ENCODE results near the gene LCN10.
"Not testable (repeated sequence)": the region's sequence is repeated elsewhere in the genome, so short reads cannot be mapped to it uniquely, and the experiment has no call there.

The LCN10 gene

DNA sequence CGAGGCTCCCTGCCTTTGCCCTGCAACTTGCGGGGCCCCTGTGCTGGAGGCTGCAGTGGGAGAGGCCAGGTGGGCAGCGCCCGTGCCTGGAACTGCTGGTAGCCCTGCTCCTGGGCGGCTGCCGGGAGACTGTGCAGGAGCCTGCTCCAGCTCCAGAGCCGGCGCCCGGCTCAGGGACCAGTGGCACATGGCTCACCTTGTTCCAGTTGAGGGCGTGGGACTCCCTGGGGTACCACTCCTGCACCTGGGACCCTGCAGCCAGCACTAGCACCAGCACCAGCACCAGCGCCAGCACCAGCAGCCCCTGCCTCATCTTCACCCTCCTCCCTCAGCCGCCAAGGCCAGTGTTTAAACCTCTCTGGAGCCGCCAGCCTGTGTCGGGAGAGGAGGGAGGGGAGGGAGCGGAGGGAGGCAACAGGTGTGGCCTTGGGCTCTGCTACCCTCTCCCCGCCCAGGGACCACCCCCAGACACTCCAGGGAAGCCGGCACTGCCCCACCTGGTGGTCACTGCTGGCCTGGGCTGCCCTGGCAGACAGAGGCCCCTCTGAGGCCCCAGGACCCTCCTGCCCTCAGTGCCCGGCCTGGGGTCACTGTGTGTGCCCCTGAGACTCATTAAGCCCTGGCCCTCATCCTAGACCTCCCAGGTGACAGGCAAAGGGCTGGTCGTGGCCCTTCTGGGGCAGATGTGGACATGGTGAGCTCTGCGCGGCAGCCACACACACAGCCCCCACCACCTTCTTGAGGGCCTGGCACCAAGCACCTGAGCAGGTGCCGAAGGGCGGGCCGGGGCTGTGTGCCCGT, at the start of gene LCN10:
TSS of gene LCN10 (minus strand) at position 350 of the 801 bp plus-strand sequence. CDS start at position 313, 37 bp downstream.
- H3K4me3 ChIP-seq (ENCODE audit: low read depth, low read length) = no peak within 1 kb of the TSS

DNA sequence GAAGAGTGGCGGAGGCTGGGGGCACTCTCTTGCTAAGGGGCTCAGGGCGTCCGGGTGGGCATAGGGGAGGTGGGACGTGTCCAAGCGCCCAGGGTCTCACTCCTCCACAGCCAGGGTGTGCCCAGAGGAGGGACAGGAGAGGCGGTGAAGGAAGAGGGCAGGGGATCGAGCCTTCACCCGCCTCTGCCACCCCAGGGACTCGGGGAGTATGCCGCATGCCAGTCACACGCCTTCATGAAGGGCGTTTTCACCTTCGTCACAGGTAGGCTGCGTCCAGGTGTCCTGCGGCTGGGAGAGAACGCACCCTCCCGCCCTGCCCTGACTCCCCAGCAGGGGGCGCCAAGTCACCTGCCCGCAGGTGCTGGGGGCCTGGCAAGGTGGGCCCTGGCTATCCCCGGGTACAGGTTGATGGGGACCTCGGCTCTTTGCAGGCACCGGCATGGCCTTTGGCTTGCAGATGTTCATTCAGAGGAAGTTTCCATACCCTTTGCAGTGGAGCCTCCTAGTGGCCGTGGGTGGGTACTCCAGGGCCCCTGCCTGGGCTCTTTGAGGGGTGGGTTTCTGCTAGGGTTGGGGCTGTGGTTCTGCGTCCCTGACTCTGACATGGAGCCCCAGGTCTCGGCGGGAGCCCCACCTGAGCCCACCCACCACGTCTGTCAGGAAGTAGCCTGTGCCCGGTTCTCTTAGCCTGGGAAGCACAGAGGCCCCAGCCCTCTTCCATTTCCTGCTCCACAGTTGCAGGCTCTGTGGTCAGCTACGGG, 49.0 kb upstream of the LCN10 start:
- H3K4me3 ChIP-seq (ENCODE audit: low read depth, low read length) = peak overlapping the region; percentile 69

DNA sequence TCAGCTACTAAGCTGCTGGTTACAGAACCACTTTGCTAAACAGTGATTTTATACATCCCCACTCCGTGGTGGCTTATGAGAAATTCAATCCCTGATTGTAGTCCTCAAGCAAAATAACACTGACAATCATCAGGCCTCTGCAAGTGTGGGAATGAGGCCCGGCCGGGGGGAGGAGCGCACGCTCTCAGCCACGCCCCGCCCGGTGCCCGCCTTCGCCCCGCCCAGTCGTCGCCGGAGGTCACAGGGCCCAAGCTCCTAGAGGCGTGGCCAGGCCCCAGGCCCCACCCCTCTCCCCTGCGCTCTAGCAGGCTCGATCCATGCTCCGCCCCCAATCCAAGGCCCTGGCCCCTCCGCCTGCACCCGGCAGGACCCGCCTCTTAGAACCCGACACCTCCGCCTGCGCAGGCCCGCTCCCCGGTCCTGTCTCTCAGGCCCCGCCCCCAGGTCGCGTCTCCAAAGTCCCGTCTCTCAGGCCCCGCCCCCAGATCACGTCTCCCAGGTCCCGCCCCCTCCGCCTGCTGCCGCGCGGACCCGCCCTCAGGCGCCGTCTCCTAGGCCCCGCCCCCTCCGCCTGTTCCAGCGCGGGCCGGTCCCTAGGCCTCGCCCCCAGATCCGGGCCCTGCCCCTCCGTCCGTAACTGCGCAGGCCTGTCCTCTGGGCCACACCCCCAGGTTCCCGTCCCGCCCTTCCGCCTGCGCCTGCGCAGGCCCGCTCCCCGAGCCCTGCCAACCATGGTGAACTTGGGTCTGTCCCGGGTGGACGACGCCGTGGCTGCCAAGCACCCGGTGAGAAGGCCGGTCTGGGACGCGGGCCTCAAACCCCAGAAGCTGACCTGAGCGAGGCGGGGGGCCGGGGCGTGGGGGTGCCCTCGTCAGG, 48.1 kb upstream of the LCN10 start, which contains the start of gene TMEM141:
TSS of gene TMEM141 (plus strand) at position 705 of the 876 bp plus-strand sequence. CDS start at position 732, 27 bp downstream.
- H3K4me3 ChIP-seq (ENCODE audit: low read depth, low read length) = peak within 1 kb of the TSS; percentile 69

DNA sequence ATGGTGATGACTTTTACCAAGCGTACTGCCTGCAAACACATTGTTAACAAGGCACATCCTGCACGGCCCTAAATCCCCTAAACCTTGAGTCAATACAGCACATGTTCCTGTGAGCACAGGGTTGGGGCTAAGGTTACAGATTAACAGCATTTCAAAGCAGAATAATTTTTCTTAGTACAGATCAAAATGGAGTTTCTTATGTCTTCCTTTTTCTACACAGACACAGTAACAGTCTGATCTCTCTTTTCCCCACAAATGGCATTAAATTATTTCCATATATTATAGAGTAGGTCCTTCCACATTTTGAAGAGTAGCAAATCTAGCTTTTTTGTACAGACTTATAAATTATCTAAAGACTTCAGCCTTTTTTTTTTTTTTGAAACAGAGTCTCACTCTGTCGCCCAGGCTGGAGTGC, 46.8 kb upstream of the LCN10 start:
- H3K4me3 ChIP-seq (ENCODE audit: low read depth, low read length) = no peak overlapping the region

DNA sequence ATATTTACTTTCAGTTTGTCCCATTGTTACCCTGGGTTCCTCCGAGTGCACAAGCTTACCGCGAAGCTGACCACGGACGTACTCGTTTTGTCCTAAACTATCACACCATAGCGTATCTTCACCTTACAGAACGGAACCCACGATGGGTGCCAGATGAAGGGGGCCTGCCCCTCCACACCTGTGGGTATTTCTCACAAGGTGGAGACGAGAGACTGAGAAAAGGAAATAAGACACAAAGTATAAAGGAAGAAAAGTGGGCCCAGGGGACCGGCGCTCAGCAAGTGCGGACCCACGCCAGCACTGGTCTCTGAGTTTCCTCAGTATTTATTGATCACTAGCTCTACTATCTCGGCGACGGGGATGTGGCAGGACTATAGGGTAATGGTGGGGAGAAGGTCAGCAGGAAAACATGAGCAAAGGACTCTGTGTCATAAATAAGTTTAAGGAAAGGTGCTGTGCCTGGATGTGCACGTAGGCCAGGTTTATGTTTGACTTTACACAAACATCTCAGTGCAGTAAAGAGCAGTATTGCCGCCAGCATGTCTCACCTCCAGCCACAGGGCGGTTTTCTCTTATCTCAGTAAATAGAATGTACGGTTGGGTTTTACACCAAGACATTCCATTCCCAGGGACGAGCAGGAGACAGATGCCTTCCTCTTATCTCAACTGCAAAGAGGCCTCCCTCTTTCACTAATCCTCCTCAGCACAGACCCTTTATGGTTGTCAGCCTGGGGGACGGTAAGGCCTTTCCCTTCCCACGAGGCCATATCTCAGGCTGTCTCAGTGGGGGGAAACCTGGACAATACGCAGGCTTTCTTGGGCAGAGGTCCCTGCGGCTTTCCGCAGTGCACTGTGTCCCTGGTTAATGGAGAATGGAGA, 46.1 kb upstream of the LCN10 start:
- not testable (repeated sequence) for H3K4me3 ChIP-seq (ENCODE audit: low read depth, low read length)

DNA sequence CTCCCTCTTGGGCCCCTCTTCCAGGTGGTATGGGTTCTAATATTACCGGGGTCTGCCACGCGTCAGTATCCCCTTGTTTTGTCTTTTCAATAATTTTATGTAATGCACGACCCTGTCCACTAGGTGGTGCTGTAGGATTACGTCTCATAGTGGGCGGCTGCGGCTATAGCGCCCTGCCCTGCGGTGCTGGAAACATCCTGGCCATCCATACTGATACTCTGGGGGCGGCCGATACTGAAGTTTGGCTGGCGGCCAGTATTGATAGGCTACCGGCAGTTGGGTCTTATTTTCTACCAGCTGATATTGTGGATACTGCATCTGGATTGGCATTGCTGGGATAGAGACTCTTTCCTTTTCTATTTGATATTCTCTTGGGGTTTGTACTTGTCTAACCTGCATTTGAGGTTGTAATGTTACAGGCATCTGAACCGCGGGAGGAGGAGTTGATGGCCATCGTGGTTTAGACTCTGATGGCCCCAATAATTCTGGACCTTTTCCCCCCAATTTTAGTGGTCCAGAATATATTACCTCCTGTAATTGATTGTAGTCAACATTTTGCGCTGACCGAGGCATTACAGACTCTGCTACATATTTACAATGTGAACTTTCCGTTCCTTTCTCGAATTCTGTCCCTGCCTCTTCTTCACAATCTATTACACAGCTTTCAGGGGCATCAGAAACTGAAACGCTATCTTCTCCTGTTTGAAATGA, 45.1 kb upstream of the LCN10 start:
- no peak overlapping the region for H3K4me3 ChIP-seq (ENCODE audit: low read depth, low read length)

DNA sequence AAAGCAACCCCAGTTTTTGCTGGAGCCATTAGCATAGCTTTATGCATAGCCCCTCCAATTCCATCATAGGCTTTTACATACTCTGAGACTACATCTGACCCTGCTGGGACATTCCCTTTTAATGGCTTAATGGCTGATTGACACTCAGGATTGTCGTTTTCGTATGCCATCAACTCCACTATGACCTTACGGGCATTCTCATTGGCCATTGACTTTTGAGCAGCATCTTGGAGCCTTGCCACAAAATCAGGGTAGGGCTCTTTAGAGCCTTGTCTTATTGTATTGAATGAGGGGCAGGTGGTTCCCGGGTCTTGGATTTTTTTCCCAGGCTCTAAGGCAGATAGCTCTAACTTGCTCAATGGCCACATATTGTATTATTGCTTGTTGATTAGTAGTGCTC, 44.2 kb upstream of the LCN10 start:
- H3K4me3 ChIP-seq (ENCODE audit: low read depth, low read length) = not testable (repeated sequence)

DNA sequence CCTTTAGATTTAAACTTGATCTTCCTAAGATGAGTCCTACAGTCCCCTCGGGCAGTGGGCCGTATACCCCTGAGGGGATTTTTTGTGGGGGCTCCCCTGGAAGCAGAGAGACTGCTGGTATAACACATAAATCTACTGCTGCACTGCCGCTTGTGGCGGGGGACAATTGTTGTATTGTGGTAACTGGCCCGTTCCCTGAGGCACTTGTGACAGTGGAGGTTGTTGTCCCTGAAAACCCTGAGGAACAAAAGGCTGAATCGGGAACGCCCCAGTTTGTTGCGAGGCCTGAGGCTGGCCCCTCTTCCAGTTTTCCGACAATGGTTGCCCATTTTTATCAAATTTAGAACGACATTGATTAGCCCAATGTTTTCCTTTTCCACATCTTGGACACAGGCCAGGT, 43.7 kb upstream of the LCN10 start:
- no peak overlapping the region for H3K4me3 ChIP-seq (ENCODE audit: low read depth, low read length)

DNA sequence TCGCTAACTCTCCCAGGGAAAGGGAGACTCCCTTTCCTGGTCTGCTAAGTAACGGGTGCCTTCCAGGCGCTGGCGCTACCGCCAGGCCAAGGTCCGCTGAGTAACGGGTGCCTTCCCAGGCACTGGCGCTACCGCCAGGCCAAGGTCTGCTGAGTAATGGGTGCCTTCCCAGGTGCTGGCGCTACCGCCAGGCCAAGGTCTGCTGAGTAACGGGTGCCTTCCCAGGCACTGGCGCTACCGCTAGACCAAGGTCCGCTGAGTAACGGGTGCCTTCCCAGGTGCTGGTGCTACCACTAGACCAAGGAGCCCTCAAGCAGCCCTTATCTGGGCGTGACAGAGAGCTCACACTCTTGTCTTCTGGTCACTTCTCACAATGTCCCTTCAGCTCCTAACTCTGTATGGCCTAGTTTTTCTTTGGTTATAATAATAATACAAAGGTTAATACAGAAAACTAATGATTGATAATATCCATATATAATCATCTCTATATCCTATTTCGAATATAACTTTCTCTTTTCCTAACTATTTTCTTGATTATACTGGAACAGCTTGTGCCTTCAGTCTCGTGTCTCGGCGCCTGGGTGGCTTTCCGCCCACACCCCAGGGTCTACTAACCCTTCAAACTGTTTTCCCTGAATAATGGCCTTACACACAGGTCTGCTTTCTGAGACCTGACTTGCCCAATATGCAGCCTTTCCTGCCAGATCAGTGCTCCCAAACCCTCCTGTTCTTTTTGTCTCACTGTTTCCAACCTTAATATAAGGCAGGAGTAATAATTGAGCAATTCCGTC, 43.0 kb upstream of the LCN10 start:
- not testable (repeated sequence) for H3K4me3 ChIP-seq (ENCODE audit: low read depth, low read length)

DNA sequence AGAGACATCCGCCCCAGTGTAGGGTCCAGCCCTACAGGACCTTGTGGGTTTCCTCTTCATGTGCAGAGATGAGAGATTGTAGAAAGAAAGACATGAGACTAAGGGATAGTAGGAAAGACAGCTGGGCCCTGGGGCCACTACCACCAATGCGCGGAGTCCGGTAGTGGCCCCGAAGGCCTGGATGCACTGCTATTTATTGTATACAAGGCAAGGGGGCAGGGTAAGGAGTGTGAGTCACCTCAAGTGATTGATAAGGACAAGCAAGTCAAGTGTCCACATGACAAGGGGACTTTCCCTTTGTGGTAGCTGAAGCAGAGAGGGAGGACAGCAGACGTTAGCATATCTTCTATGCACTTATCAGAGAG, 42.2 kb upstream of the LCN10 start:
- H3K4me3 ChIP-seq (ENCODE audit: low read depth, low read length) = no peak overlapping the region

DNA sequence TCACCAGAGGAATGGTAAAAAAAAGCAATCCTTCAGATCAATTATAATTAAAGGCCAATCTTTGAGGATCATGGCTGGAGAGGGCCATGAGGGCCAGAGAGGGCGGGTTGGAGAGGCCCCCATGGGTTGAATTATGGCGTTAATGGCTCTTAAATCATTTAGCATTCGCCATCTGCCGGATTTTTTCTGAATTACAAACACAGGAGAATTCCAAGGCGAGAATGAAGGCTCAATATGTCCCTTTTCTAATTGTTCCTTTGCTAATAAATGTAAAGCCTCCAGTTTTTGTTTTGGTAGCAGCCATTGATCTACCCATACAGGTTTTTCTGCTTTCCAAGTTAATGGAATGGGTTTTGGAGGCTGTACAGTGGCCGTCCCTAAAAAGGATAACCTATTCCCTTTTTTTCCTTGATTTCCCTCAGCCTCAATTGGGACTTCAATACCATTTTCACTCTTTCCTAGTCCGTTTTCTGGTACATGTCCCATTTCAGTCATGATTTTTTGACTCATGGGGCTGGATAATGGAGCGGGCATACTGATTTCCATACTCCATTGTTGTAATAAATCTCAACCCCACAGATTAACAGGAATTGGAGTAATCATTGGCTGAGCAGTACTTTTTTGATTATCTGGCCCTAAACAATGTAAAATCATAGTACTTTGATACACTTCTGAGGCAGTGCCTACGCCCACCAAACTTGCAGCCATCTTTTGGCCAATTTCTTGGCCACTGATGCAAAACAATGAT, 41.7 kb upstream of the LCN10 start:
- H3K4me3 ChIP-seq (ENCODE audit: low read depth, low read length) = no peak overlapping the region

DNA sequence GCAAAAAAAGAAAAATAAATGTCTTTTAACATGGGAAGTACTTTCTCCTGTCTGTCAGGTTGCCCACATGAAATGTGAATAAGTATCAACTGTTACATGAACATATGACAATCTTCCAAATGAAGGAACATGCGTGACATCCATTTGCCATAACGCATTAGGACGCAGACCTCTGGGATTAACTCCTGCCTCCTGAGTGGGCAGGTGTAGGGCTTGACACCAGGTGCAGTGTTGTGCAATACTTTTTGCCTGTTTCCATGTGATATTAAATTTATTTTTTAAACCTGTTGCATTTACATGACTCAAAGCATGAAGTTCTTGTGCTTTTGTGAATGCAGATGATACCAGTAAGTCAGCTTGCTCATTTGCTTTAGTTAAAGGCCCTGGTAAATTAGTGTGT, 39.7 kb upstream of the LCN10 start:
- H3K4me3 ChIP-seq (ENCODE audit: low read depth, low read length) = no peak overlapping the region

DNA sequence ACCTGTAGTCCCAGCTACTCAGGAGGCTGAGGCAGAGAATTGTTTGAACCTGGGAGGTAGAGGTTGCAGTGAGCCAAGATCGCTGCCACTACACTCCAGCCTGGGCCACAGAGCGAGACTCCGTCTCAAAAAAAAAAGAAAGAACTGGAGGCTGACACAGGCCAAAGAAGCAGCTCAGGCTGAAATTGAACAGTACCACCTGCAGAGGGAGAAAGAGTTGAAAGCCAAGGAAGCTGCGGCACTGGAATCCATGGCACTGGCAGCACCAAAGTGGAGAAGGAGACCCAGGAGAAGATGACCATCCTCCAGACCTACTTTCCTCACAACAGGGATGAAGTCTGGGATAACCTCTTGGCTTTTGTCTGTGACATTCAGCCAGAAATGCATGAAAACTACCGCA, 37.1 kb upstream of the LCN10 start:
- H3K4me3 ChIP-seq (ENCODE audit: low read depth, low read length) = no peak overlapping the region

DNA sequence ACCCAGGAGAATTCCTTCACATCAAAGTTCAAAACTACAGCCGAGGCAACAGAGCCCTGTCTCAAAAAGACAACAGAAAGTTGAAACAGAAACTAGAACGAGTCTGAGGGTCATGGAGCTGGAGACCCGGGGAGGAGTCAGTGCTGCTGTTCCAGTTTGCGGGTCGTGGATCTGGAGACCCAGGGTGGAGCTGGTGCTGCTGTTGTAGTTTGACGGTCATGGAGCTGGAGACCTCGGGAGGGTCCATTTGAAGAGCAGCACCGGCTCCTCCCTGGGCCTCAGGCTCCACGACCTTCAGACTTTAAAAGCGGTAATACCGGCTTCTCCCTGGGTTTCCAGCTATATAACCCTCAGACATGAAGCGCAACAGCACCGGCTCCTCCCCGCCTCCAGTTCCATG, 34.6 kb upstream of the LCN10 start:
- H3K4me3 ChIP-seq (ENCODE audit: low read depth, low read length) = no peak overlapping the region

DNA sequence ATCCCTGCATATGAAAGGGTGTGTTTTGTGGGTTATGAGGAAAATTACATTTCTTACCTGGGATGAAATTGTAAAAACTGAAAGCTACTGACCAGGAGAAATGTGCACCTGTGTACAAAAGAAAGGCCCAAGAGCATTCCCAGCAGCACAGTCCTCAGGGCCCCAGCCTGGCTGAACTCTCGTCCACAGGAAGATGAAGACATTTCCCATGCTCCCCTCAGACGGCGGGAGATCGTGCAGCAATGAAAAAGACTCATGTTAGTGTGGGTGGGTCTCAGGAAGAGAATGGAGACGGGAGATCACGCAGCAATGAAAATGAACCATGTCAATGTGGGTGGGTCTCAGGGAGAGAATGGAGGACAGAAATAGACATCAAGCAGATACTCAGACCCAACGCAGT, 34.2 kb upstream of the LCN10 start:
- no peak overlapping the region for H3K4me3 ChIP-seq (ENCODE audit: low read depth, low read length)

DNA sequence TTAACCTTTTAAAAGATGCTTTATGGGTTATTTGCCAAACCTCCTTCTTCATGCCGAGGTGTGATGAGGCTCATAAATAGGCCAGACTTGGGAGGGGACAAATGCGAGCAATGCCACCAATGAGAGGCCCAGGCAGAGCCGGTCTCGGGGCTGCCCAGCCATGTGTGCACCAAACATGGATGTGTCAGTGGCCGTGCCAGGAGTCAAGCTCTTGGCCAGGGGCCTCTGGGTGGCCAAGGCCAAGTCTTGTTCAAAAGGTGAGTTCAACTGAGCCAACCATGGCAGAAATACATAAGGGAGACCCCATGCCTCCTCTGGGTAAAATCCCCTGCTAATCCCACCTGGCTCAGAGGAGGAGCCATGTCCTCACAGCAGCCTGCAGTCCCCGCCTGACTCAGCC, 32.5 kb upstream of the LCN10 start:
- H3K4me3 ChIP-seq (ENCODE audit: low read depth, low read length) = no peak overlapping the region

DNA sequence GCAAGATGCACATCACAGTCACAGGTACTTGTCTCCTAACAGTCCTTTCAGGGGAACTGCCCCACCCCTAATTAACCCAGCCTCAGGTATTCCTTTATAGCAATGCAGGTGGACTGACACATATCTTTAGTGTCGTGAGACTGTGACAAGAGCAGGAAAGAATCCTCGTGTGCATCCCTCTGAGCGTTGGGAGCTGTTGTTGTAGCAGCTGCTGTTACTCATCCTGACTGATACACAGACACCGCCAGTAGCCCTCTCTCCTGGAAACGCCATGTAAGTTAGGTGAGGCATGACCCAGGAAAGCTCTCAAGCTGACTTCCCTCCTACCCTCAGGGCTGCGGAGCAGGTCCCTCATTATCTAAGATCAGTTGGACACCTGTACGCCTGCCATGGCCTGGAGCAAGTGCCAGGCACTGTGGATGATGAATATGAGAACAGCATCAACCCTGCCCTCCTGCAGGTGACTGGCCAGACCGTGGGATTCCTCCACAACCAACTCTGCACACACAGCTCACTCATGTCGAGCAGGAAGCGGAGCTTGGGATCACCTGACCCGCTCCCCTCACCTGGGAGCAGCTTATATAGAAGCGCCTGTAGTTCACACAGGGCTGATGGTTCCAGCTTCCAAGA, 31.8 kb upstream of the LCN10 start:
- no peak overlapping the region for H3K4me3 ChIP-seq (ENCODE audit: low read depth, low read length)
